Stimulated activated CD8-positive, alpha-beta memory T cell treated with anti-CD3 and anti-CD28 coated beads, Interleukin-7, amount 100 ng/mL, for 4 hours (primary cell): ENCODE measurements around the gene ECD.

ENCODE experiments used
- DNase-seq, 2 donors: peaks; one replicate each; pipeline ENCODE4 v3.0.0-alpha.2; 2020; ENCODE audit warnings: low read depth in 2 of 2

Gene ECD

GRCh38 chr10:73096449-73097304 is 71.1 kb downstream of the ECD start, which contains the start of gene P4HA1:
P4HA1 (minus strand) TSS chr10:73096866; CDS start chr10:73074883, 21,983 bp downstream.
- DNase-seq: peak; percentile 97 to 100

GRCh38 chr10:73096041-73096448 is 71.8 kb downstream of the ECD start:
- peak; percentile 49 to 65 for DNase-seq

DNA sequence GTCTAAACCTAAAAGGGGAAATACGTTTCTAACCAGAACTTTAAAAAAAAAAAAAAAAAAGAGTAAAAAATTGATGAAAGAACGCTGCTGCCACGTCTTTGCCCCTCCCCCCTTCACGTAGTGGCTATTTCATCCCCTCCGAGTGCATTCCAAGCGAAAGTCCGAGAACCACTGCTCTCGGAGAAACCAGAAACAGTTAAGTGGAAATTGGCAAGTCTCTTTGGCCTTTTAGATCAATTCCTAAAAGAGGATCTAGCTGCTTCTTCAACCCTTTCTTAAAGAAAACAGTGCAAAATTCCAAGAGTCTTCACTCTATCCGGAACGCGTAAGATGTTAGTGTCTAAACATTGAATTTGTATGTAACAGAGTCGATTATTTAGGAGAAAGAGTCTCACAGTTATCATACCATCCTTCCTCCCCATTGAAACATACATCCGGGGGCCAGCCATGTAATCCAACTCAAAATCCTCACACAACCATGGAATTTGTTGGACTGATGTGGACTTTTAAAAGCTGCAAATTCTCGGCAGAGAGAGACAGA is 72.3 kb downstream of the ECD start:
- peak in 1 of 2 donors; percentile 8 for DNase-seq

GRCh38 chr10:73094986-73095480 is 72.8 kb downstream of the ECD start:
- no peak for DNase-seq

DNA sequence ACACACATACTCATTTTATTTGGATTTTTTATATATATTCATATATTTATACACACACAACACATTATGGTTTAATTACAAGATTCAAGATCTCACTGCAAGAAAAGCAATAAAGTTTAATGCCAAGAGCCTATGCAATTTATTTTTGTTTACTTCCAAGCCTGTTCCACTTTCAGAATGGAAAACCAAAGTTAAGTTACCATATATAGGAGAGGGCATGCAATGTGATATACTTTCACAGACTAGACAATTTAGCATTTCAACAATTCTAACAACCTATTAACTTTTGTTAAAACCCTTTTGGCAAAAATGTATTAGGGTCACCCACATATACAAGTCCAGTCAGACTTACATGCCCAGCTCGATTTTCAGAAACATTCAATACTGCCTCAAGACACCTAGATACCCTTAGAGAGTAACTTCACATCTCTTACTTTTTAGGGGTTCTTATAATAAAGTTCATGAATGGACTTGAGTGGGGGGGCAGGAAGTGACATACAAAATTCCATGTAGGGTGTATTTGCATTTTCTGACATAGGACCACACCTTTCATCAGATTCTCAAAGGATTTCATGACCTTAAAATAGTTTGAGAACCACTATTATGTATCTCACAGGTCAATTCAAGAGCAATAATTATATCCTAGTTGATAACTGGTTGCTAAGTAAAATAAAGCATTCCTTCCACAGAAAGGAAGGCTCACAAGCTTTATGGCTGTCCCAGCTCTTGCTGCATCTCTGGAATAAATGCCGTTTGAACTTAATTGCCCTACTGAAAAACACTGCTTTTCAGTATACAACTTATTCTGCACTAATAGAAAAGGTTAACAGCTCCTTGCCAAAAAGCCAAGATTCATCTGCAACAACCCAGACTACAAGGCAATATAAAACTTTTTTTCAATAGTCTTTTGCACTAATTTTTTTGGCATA is 73.6 kb downstream of the ECD start:
- DNase-seq: no peak

- DNase-seq: no peak
Observed at GRCh38 chr10:73092830-73093229, 75.0 kb downstream of the ECD start.

DNA sequence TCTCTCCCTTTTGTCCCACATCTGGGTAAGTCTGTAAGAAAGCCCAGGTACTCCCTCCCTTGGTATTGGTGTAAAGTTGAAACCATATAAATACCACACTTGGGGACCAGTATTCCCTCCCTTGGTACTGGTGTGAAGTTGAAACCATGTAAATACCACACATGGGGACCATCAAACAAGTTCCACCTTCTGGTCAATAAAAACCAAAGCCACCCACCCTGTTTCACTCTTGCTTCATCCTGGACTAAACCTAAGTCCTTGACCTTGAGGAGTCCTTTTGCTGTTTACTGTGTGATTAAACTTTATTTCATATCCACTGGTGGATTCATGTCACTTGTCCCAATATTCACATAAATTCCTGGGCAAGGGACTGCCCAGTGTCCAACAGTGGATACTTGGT is 79.5 kb downstream of the ECD start:
- no peak for DNase-seq

GRCh38 chr10:73086816-73087215 is 81.0 kb downstream of the ECD start:
- DNase-seq: no peak

DNA sequence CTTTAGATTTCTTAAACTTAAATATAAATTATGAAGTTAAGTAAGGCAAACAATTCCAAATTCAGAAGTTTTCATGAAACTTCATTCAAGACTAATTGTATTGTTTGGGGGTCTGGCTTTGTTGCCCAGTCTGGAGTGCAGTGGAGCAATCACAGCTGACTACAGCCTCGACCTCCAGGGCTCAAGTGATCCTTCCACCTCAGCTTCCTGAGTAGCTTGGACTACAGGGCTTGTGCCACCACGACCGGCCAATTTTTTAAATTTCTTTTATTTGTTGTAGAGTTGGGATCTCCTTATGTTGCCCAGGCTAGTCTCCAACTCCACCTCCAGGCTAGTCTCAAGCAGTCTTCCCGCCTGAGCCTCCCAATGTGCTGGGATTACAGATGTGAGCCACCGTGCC is 83.6 kb downstream of the ECD start:
- no peak for DNase-seq
